Measurements from ENCODE around the gene LGALS3. TPM values are rescaled to one million over a fixed set of nuclear protein-coding genes. Genes with fewer than 3 reads are reported as not detected.

The LGALS3 gene
- polyA plus RNA-seq, 1 donor (not counting 4 experiments of a cell fraction or from before 2014, with no cell fraction given): 193 TPM

- Histone ChIP-seq H3K9me3 (ENCODE audit: control insufficient read depth, low read depth, low read length) (no peaks in the 10 kb centered on the region), H3K79me2 (ENCODE audit: control insufficient read depth, insufficient read depth, low read length) (peaks cover 6% of the 10 kb centered on the region), H4K20me1 (ENCODE audit: control insufficient read depth, extremely low read depth, insufficient read depth, low read length) (no peaks in the 10 kb centered on the region), H3K9ac (ENCODE audit: control insufficient read depth, extremely low read depth, insufficient read depth, low read length) (no peak overlapping the region), H3K9me1 (ENCODE audit: control insufficient read depth, extremely low read depth, insufficient read depth, low read length) (no peaks in the 10 kb centered on the region), H3K27ac (ENCODE audit: control insufficient read depth, insufficient read depth, low read length) (no peak overlapping the region), H3K4me3 (ENCODE audit: control insufficient read depth in 2 of 3, extremely low read depth in 1 of 3, insufficient read depth in 2 of 3, low read depth in 1 of 3, low read length in 3 of 3) (no peak overlapping the region), H2AFZ (ENCODE audit: control insufficient read depth, low read length) (no peak overlapping the region), H3K4me1 (ENCODE audit: control insufficient read depth, extremely low read depth, insufficient read depth, low read length) (peaks cover 38% of the 10 kb centered on the region), H3K36me3 (ENCODE audit: control insufficient read depth in 2 of 2, extremely low read depth in 1 of 2, insufficient read depth in 2 of 2, low read length in 2 of 2) (no peaks in the 10 kb centered on the region), H3K27me3 (ENCODE audit: control insufficient read depth, extremely low read depth, insufficient read depth, low read length) (no peaks in the 10 kb centered on the region), H3K4me2 (ENCODE audit: control insufficient read depth, extremely low read depth, insufficient read depth, low read depth, low read length) (no peak overlapping the region)
- no peak for TF ChIP-seq EZH2 (IDR thresholded peaks at IDR 0.05; ENCODE audit: low read length)
- TF ChIP-seq CTCF (optimal IDR thresholded peaks at IDR 0.05 in 1 of 3, IDR thresholded peaks at IDR 0.05 in 1 of 3, conservative IDR thresholded peaks at IDR 0.05 in 1 of 3; ENCODE audit: extremely low read depth in 1 of 3, insufficient read depth in 2 of 3, low read length in 3 of 3): no peak
- dilution Hi-C loops (cut with MboI; ENCODE audit: extremely low pct_ligation_motif_present, low sequenced_read_pairs): no loop called here
- FAIRE-seq (no peak), DNase-seq (ENCODE audit: low read depth, low spot score) (no peak)
These were observed 4.2 kb upstream of the LGALS3 start for GRCh38 chr14:55124774-55125386.

- H3K27ac ChIP-seq (ENCODE audit: control insufficient read depth, insufficient read depth, low read length): no peak overlapping the region
- no peak for DNase-seq (ENCODE audit: low read depth, low spot score)
These were observed 3.6 kb upstream of the LGALS3 start for GRCh38 chr14:55125403-55125802.

More at GRCh38 chr14:55125403-55125802, 3.6 kb upstream of the LGALS3 start:
- Histone ChIP-seq H3K36me3 (ENCODE audit: control insufficient read depth in 2 of 2, extremely low read depth in 1 of 2, insufficient read depth in 2 of 2, low read length in 2 of 2) (no peaks in the 10 kb centered on the region), H3K9ac (ENCODE audit: control insufficient read depth, extremely low read depth, insufficient read depth, low read length) (no peak overlapping the region), H3K9me1 (ENCODE audit: control insufficient read depth, extremely low read depth, insufficient read depth, low read length) (no peaks in the 10 kb centered on the region), H3K27me3 (ENCODE audit: control insufficient read depth, extremely low read depth, insufficient read depth, low read length) (no peaks in the 10 kb centered on the region), H3K79me2 (ENCODE audit: control insufficient read depth, insufficient read depth, low read length) (peaks cover 11% of the 10 kb centered on the region), H3K4me2 (ENCODE audit: control insufficient read depth, extremely low read depth, insufficient read depth, low read depth, low read length) (no peak overlapping the region), H3K4me3 (ENCODE audit: control insufficient read depth in 2 of 3, extremely low read depth in 1 of 3, insufficient read depth in 2 of 3, low read depth in 1 of 3, low read length in 3 of 3) (no peak overlapping the region), H2AFZ (ENCODE audit: control insufficient read depth, low read length) (no peak overlapping the region), H3K4me1 (ENCODE audit: control insufficient read depth, extremely low read depth, insufficient read depth, low read length) (peaks cover 38% of the 10 kb centered on the region), H4K20me1 (ENCODE audit: control insufficient read depth, extremely low read depth, insufficient read depth, low read length) (no peaks in the 10 kb centered on the region), H3K9me3 (ENCODE audit: control insufficient read depth, low read depth, low read length) (no peaks in the 10 kb centered on the region)
- dilution Hi-C loops (cut with MboI; ENCODE audit: extremely low pct_ligation_motif_present, low sequenced_read_pairs): no loop called here
- no peak for FAIRE-seq
- TF ChIP-seq CTCF (optimal IDR thresholded peaks at IDR 0.05 in 1 of 3, IDR thresholded peaks at IDR 0.05 in 1 of 3, conservative IDR thresholded peaks at IDR 0.05 in 1 of 3; ENCODE audit: extremely low read depth in 1 of 3, insufficient read depth in 2 of 3, low read length in 3 of 3) (no peak), EZH2 (IDR thresholded peaks at IDR 0.05; ENCODE audit: low read length) (no peak)

All from keratinocyte (primary cell).